Measurements from ENCODE around the gene KRT83.

GRCh38 chr12:52355176-52355575 is 34.0 kb upstream of the KRT83 start:
- TF ChIP-seq EZH2phosphoT487 (conservative IDR thresholded peaks at IDR 0.05; ENCODE audit: low read length) (no peak), CTCF (IDR thresholded peaks at IDR 0.05; ENCODE audit: insufficient read depth, low read length, poor library complexity, severe bottlenecking) (no peak)
